ENCODE results near the gene SMPD2. TPM values are rescaled to one million over a fixed set of nuclear protein-coding genes. Genes with fewer than 3 reads are reported as not detected.

SMPD2 gene
- total RNA-seq, 3 donors from 2014 or later, result 8.5 to 26.2 (median 12.1) TPM

DNA sequence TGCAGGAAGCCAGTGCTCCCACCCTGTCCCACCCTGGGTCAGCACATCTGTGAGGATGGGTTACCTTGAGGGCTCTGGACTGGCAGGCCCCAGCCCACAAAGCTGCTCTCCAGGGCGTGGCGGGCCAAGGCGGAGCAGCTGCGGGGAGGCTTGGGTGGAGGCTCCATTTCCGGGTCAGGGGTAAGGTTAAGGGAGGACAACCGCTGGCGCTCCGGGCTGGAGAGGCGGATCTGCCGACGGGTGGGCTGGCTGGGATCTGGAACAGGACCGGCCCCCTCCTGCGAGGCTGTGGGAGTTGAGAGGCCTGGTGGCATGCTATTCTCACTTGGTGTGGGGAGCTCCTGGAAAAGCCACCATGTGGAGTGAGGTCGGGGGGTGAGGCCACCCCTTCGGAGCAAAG lies 5.5 kb downstream of the SMPD2 start:
- Histone ChIP-seq H3K27me3 (no peaks in the 10 kb centered on the region), H3K9me3 (no peaks in the 10 kb centered on the region), H3K4me1 (peaks cover 5 to 7% of the 10 kb centered on the region in 2 donors), H3K36me3 (no peaks in the 10 kb centered on the region), H3K4me3 (no peak overlapping the region), H3K27ac (no peak overlapping the region)
- intact Hi-C loops (cut with DNase I; ENCODE audit: low total_unique reads), result no loop called here
- TF ChIP-seq CTCF (IDR thresholded peaks at IDR 0.05), result no peak
- no peak for TF ChIP-seq POLR2AphosphoS5 (IDR thresholded peaks at IDR 0.05)
- TF ChIP-seq POLR2A (IDR thresholded peaks at IDR 0.05), result no peak
- DNase-seq (ENCODE audit: low spot score in 2 of 2), result no peak

DNA sequence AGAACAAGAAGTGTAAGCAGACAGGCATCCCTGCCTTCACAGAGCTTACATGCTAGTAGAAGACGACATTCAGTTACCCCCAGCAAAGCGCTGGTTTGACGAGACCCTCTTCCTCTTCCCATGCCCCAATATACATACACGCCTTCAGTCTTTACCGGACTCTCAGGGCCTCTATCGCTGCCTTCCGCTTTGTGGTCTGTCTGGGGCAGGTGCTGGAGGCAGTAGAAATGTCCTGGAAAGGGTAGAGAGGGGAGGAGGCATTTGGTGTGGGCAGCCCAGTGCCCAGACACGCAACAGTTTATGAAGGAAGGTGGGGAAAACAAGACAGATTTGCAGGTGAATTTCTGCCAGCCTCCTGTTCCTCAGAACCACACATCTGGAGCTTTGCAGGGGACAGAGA lies 6.0 kb downstream of the SMPD2 start:
- no peaks in the 10 kb centered on the region for H3K9me3 ChIP-seq
- TF ChIP-seq CTCF (IDR thresholded peaks at IDR 0.05) (no peak), POLR2AphosphoS5 (IDR thresholded peaks at IDR 0.05) (no peak), POLR2A (IDR thresholded peaks at IDR 0.05) (no peak)
- no peaks in the 10 kb centered on the region for H3K27me3 ChIP-seq
- H3K27ac ChIP-seq, result no peak overlapping the region
- H3K36me3 ChIP-seq, result no peaks in the 10 kb centered on the region
- intact Hi-C loops (cut with DNase I; ENCODE audit: low total_unique reads), result no loop called here
- peaks cover 5% of the 10 kb centered on the region in 2 donors for H3K4me1 ChIP-seq
- DNase-seq (ENCODE audit: low spot score in 2 of 2), result no peak
- no peak overlapping the region for H3K4me3 ChIP-seq

DNA sequence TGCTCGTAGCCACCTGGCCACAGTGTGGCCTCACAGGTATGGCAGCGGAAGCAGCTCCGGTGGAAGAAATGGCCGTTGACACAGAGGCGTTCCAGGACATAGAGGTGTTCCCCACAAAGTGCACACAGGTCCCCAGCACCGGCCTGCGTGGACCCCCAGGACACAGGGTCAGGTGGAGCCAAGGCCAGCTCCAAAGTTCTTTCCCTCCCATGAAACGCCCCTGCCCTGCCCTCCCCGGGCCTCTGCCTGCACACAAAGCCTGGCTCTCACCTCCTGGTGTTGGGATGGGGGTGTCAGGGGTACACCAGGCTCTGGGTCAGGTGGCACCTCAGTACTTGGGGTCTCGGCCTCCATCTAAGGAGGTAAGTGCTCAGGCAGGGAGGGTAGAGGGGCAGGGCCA lies 6.6 kb downstream of the SMPD2 start:
- Histone ChIP-seq H3K4me1 (peaks cover 0 to under 1% of the 10 kb centered on the region in 2 donors), H3K27me3 (no peaks in the 10 kb centered on the region), H3K27ac (no peak overlapping the region), H3K36me3 (no peaks in the 10 kb centered on the region), H3K9me3 (no peaks in the 10 kb centered on the region), H3K4me3 (no peak overlapping the region)
- intact Hi-C loops (cut with DNase I; ENCODE audit: low total_unique reads), result no loop called here
- no peak for DNase-seq (ENCODE audit: low spot score in 2 of 2)
- no peak for TF ChIP-seq POLR2AphosphoS5 (IDR thresholded peaks at IDR 0.05)
- TF ChIP-seq POLR2A (IDR thresholded peaks at IDR 0.05), result no peak
- TF ChIP-seq CTCF (IDR thresholded peaks at IDR 0.05), result no peak

DNA sequence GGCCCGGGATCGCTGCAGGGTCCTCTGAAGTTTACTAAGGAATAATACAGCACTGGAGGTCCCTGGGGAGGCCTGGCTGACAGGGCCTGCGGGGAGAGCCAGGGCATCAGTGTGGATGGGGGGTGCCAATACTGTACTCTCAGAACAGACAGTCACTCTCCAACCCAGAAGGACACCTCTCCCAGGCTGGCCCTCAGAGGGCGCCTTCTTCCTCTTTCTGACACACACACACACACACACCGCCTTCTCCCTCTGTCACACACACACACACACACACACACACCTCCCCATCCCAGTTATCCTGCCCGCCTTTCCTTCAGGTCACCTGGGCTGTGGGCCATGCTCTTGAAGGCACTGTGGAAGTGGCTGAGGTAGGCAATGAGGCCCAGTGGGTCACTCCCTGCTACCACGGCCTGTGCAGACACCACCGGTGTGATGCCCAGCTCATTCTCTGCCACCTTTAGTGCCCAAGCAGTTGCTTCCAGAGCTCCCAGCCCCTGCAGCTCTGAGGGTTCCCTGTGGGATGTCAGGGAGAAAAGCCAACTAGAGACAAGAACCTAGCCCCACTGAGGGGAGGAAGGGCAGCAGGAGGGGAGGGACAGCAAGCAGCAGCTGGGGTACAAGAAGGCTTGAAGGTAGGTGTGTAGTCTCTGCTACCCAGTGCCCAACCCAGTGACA lies 7.5 kb downstream of the SMPD2 start:
- Histone ChIP-seq H3K4me3 (no peak overlapping the region), H3K27ac (no peak overlapping the region), H3K36me3 (no peaks in the 10 kb centered on the region), H3K4me1 (no peaks in the 10 kb centered on the region), H3K27me3 (no peaks in the 10 kb centered on the region), H3K9me3 (no peaks in the 10 kb centered on the region)
- intact Hi-C loops (cut with DNase I; ENCODE audit: low total_unique reads), result no loop called here
- DNase-seq (ENCODE audit: low spot score in 2 of 2), result no peak
- TF ChIP-seq POLR2AphosphoS5 (IDR thresholded peaks at IDR 0.05), result no peak
- TF ChIP-seq CTCF (IDR thresholded peaks at IDR 0.05), result no peak
- TF ChIP-seq POLR2A (IDR thresholded peaks at IDR 0.05), result no peak

DNA sequence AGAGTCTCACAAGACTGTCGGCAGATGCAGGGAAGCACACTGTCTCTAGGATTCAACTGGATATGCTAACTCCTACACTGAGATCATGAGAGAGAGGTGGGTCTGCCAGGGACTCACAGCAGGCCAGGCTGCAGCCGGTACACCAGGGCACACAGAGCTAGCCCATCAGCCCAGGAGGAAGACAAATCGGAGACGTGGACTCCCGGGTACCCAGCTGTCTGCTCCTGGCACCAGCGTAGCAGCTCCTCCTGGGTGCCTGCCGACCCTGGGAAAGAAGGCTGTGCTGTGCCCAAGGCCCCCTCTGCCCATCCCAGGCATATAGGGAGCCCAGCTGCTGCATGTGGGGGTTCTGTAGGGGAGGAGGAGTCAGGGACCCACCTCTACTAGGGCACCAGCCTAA lies 8.1 kb downstream of the SMPD2 start:
- H3K4me3 ChIP-seq, result no peak overlapping the region
- no peaks in the 10 kb centered on the region for H3K36me3 ChIP-seq
- H3K4me1 ChIP-seq, result no peaks in the 10 kb centered on the region
- no peak overlapping the region for H3K27ac ChIP-seq
- intact Hi-C loops (cut with DNase I; ENCODE audit: low total_unique reads), result no loop called here
- TF ChIP-seq CTCF (IDR thresholded peaks at IDR 0.05) (no peak), POLR2A (IDR thresholded peaks at IDR 0.05) (no peak), POLR2AphosphoS5 (IDR thresholded peaks at IDR 0.05) (no peak)
- no peaks in the 10 kb centered on the region for H3K9me3 ChIP-seq
- no peaks in the 10 kb centered on the region for H3K27me3 ChIP-seq
- DNase-seq (ENCODE audit: low spot score in 2 of 2), result no peak
